Astrocyte (in vitro differentiated cells and primary cell): Measurements from ENCODE around the gene HSPH1. TPM values are rescaled to one million over a fixed set of nuclear protein-coding genes. Genes with fewer than 3 reads are reported as not detected.

Experiments used
- DNase-seq: peaks from one replicate; pipeline ENCODE4 v3.0.0-alpha.2; 2010; ENCODE audit warnings: low read depth
- FAIRE-seq: peaks from 2 replicates; lab custom pipeline; 2011; peaks lifted over from hg19 to GRCh38; lab: Jason Lieb, UNC
- H2AFZ ChIP-seq: 2 replicates; pipeline ENCODE4 v1.6.0; 2012; ENCODE audit warnings: low read depth, low read length, inconsistent platforms
- H3K27ac ChIP-seq: 2 replicates; pipeline ENCODE4 v1.5.1; 2011; ENCODE audit warnings: low read depth, low read length, inconsistent platforms
- H3K27me3 ChIP-seq: 2 replicates; pipeline ENCODE4 v1.6.0; 2011; ENCODE audit warnings: low read length, inconsistent platforms; ENCODE audit not compliant: insufficient read depth
- H3K36me3 ChIP-seq: 2 replicates; pipeline ENCODE4 v1.5.1; 2011; ENCODE audit warnings: low read length, inconsistent platforms; ENCODE audit not compliant: insufficient read depth
- H3K4me1 ChIP-seq: 2 replicates; pipeline ENCODE4 v1.5.1; 2011; ENCODE audit warnings: low read length, inconsistent platforms; ENCODE audit not compliant: insufficient read depth
- H3K4me2 ChIP-seq: 2 replicates; pipeline ENCODE4 v1.6.0; 2012; ENCODE audit warnings: low read length, inconsistent platforms
- H3K4me3 ChIP-seq: 2 replicates; pipeline ENCODE4 v1.5.1; 2011; ENCODE audit warnings: low read depth, mild to moderate bottlenecking, low read length, inconsistent platforms; ENCODE audit not compliant: insufficient read depth
- H3K79me2 ChIP-seq: 2 replicates; pipeline ENCODE4 v1.6.0; 2012; ENCODE audit warnings: mild to moderate bottlenecking, low read length, inconsistent platforms; ENCODE audit not compliant: insufficient read depth
- H3K9ac ChIP-seq: 2 replicates; pipeline ENCODE4 v1.6.0; 2012; ENCODE audit warnings: mild to moderate bottlenecking, low read length, inconsistent platforms
- H3K9me3 ChIP-seq: 2 replicates; pipeline ENCODE4 v1.5.1; 2012; ENCODE audit warnings: low read depth, mild to moderate bottlenecking, low read length, inconsistent platforms; ENCODE audit not compliant: insufficient read depth
- H4K20me1 ChIP-seq: 2 replicates; pipeline ENCODE4 v1.6.0; 2012; ENCODE audit warnings: low read length, inconsistent platforms; ENCODE audit not compliant: insufficient read depth
- H3K27ac Mint-ChIP-seq: one replicate; pipeline ENCODE4 v1.8.0; 2021; ENCODE audit warnings: mild to moderate bottlenecking, mixed read lengths; ENCODE audit not compliant: unreplicated experiment
- H3K27me3 Mint-ChIP-seq: one replicate; pipeline ENCODE4 v1.8.0; 2021; ENCODE audit warnings: low read depth, mixed read lengths; ENCODE audit not compliant: unreplicated experiment
- H3K36me3 Mint-ChIP-seq: one replicate; pipeline ENCODE4 v1.8.0; 2021; ENCODE audit warnings: low read depth, mixed read lengths; ENCODE audit not compliant: unreplicated experiment
- H3K4me1 Mint-ChIP-seq: one replicate; pipeline ENCODE4 v1.8.0; 2021; ENCODE audit warnings: low read depth, mixed read lengths; ENCODE audit not compliant: unreplicated experiment
- H3K4me3 Mint-ChIP-seq: one replicate; pipeline ENCODE4 v1.8.0; 2021; ENCODE audit warnings: mild to moderate bottlenecking, moderate library complexity, mixed read lengths; ENCODE audit not compliant: unreplicated experiment
- H3K9me3 Mint-ChIP-seq: one replicate; pipeline ENCODE4 v1.8.0; 2021; ENCODE audit warnings: mild to moderate bottlenecking, mixed read lengths; ENCODE audit not compliant: unreplicated experiment
- EZH2 ChIP-seq: IDR thresholded peaks from 2 replicates; pipeline ENCODE4 v1.6.1; 2012; ENCODE audit warnings: mild to moderate bottlenecking, low read length, inconsistent platforms; ENCODE audit not compliant: insufficient read depth
- total RNA-seq: library from RNA; stranded (reverse); gene quantifications from 2 replicates; pipeline ENCODE4 v1.2.1, GENCODE V29; 2021
- TF ChIP-seq, protein P1 (sequence below): IDR thresholded peaks from 2 replicates; pipeline ENCODE4 v1.5.1; 2011; ENCODE audit warnings: low read depth, mild to moderate bottlenecking, inconsistent platforms, low read length, moderate library complexity; ENCODE audit not compliant: insufficient read depth

The HSPH1 gene
- total RNA-seq, 1 donor from 2014 or later, result 145 TPM

DNA sequence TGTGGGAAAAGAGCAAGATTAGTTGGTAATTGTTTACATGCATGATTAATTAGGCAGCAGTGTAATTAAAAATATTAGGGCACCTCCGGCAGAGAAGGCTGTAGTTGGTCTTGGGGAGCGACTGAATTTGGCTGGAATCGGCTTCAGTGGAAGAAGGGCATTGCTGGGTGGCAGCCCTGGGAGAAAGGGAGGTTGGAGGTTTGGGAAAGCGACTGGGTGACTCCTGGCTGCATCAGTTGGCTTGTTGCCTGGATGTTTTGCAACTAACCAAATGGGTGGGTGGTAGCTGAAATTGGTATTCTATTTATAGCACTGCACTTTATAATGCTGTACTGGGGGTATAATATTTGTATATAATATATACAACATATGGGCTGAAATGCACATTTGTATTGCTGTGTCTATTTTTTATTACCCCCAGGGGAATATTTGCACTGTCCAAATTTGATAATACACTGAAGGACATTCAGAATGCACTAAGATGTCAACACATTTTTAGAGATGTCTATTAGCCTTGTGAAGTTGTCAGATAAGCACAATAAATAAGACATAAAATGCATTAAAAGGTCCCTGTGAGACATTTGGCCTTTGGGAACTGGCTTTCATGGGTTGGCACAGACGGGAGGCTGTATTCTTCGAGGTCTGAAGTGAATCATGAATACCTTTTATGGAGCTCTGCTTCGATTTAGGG is 39.8 kb upstream of the HSPH1 start:
- Histone ChIP-seq H3K4me3 (peak overlapping the region; percentile 74), H3K9ac (peak overlapping the region; percentile 87), H4K20me1 (no peaks in the 10 kb centered on the region), H3K27me3 (no peaks in the 10 kb centered on the region), H3K4me1 (peaks cover 17% of the 10 kb centered on the region), H2AFZ (peak overlapping the region; percentile 84), H3K27ac (peak overlapping the region; percentile 81), H3K4me2 (peak overlapping the region; percentile 84), H3K79me2 (peaks cover 22% of the 10 kb centered on the region), H3K9me3 (no peaks in the 10 kb centered on the region), H3K36me3 (no peaks in the 10 kb centered on the region)
- FAIRE-seq (no peak), DNase-seq (peak; percentile 34)
- no peak for TF ChIP-seq EZH2
- TF ChIP-seq, protein P1, sequence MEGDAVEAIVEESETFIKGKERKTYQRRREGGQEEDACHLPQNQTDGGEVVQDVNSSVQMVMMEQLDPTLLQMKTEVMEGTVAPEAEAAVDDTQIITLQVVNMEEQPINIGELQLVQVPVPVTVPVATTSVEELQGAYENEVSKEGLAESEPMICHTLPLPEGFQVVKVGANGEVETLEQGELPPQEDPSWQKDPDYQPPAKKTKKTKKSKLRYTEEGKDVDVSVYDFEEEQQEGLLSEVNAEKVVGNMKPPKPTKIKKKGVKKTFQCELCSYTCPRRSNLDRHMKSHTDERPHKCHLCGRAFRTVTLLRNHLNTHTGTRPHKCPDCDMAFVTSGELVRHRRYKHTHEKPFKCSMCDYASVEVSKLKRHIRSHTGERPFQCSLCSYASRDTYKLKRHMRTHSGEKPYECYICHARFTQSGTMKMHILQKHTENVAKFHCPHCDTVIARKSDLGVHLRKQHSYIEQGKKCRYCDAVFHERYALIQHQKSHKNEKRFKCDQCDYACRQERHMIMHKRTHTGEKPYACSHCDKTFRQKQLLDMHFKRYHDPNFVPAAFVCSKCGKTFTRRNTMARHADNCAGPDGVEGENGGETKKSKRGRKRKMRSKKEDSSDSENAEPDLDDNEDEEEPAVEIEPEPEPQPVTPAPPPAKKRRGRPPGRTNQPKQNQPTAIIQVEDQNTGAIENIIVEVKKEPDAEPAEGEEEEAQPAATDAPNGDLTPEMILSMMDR, result no peak
- Mint-ChIP-seq H3K4me3 (peak overlapping the region; percentile 87), H3K9me3 (no peaks in the 10 kb centered on the region), H3K27ac (peak overlapping the region; percentile 68), H3K36me3 (no peaks in the 10 kb centered on the region), H3K27me3 (no peaks in the 10 kb centered on the region), H3K4me1 (peaks cover 17% of the 10 kb centered on the region)

DNA sequence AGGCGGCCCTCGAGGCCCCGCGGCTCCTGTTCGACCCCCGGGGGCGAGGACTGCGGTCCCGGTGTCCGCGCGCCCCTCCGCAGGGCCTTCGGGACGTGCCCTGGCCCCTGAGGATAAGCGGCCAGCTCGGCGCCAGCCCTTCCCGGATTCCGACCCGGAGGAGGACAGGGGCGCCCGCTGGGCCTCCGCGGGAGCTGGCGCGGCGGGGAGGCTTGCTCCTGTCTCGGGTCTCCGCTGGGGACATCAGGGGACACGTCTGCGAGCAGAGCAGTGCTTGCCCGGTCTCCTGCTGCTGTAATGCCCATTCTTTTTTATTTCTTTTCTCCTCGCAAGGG is 38.9 kb upstream of the HSPH1 start:
- H3K27ac Mint-ChIP-seq, result peak overlapping the region; percentile 55
- Histone ChIP-seq H3K27me3 (no peaks in the 10 kb centered on the region), H3K9ac (peak overlapping the region; percentile 87), H3K4me1 (peaks cover 17% of the 10 kb centered on the region), H3K36me3 (no peaks in the 10 kb centered on the region), H2AFZ (peak overlapping the region; percentile 84), H3K9me3 (no peaks in the 10 kb centered on the region), H3K4me2 (peak overlapping the region; percentile 84), H3K79me2 (peaks cover 22% of the 10 kb centered on the region), H3K4me3 (peak overlapping the region; percentile 74), H3K27ac (peak overlapping the region; percentile 81), H4K20me1 (no peaks in the 10 kb centered on the region)
- no peak for FAIRE-seq
- TF ChIP-seq EZH2, result no peak
- TF ChIP-seq, protein P1, result no peak
- peaks cover 20% of the 10 kb centered on the region for H3K4me1 Mint-ChIP-seq
- DNase-seq, result no peak
- H3K4me3 Mint-ChIP-seq, result peak overlapping the region; percentile 87
- no peaks in the 10 kb centered on the region for H3K9me3 Mint-ChIP-seq
- H3K27me3 Mint-ChIP-seq, result no peaks in the 10 kb centered on the region
- H3K36me3 Mint-ChIP-seq, result no peaks in the 10 kb centered on the region
